Prostate gland (tissue), 2 donors: Measurements from ENCODE around the gene ITPR2.

Source experiments
- POLR2A ChIP-seq: fragments of 450-650 bp; IDR thresholded peaks from one replicate; pipeline ENCODE4 v1.6.1; 2016; ENCODE audit warnings: antibody characterized with exemption, mild to moderate bottlenecking
- POLR2AphosphoS5 ChIP-seq: sonication (generic); formaldehyde crosslinking; IDR thresholded peaks from one replicate; pipeline ENCODE4 v1.6.1; 2017; ENCODE audit warnings: antibody characterized with exemption
- TF ChIP-seq, protein P1 (sequence below), 4 experiments: fragments of 200-600 bp in 2 of 4; fragments of 450-650 bp in 2 of 4; sonication (generic) in 2 of 4; IDR thresholded peaks; 1 replicate in 3 of 4; 2 replicates in 1 of 4; pipeline ENCODE4 v1.5.1; 2016 to 2019; ENCODE audit warnings: antibody characterized with exemption in 4 of 4, mild to moderate bottlenecking in 2 of 4, moderate library complexity in 2 of 4

DNA sequence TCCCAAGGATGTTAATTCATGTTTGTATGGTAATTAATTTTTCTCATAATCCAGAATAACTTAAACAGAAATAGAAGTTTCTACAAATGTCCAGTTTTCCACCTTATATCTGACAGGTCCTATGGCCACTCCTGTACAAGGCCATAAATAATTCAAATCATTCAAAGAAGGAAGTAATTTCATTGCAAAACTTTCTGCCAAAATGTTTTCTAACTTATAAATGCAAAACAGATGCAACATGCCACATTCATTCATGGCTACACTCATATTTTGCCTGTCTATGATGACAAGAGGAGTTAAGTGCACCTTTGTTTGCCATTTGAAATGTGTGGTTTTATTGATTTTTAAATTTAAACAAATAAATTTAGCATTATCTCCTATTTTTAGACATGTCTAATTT, 34.4 kb downstream of the ITPR2 start:
- TF ChIP-seq POLR2A, result no peak
- TF ChIP-seq, protein P1, sequence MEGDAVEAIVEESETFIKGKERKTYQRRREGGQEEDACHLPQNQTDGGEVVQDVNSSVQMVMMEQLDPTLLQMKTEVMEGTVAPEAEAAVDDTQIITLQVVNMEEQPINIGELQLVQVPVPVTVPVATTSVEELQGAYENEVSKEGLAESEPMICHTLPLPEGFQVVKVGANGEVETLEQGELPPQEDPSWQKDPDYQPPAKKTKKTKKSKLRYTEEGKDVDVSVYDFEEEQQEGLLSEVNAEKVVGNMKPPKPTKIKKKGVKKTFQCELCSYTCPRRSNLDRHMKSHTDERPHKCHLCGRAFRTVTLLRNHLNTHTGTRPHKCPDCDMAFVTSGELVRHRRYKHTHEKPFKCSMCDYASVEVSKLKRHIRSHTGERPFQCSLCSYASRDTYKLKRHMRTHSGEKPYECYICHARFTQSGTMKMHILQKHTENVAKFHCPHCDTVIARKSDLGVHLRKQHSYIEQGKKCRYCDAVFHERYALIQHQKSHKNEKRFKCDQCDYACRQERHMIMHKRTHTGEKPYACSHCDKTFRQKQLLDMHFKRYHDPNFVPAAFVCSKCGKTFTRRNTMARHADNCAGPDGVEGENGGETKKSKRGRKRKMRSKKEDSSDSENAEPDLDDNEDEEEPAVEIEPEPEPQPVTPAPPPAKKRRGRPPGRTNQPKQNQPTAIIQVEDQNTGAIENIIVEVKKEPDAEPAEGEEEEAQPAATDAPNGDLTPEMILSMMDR (IDR thresholded peaks at IDR 0.05), result no peak
- no peak for TF ChIP-seq POLR2AphosphoS5
